PC-3 (cell line): ENCODE data around the gene SPAG6. TPM values are rescaled to one million over a fixed set of nuclear protein-coding genes. Genes with fewer than 3 reads are reported as not detected.

Experiments used
- ATAC-seq: fragments of 200-7000 bp; cut with Tn5 transposase; 2 replicates; pipeline ENCODE4 v1.9.1; 2020; ENCODE audit warnings: mild to moderate bottlenecking, moderate library complexity
- BruUV-seq: library from RNA; stranded (reverse); fragments of 400-500 nt; replicated peaks from 2 replicates; lab custom pipeline; 2021; lab: Mats Ljungman, UMichigan
- CTCF ChIA-PET: fragments of 300-600 bp; sonication (Branson Sonifier 250); formaldehyde crosslinking; loops from one replicate; lab custom pipeline; 2022; ENCODE audit warnings: antibody characterized with exemption; lab: Charles Lee
- POLR2A ChIA-PET: fragments of 300-600 bp; sonication (Branson Sonifier 250); formaldehyde crosslinking; loops from one replicate; lab custom pipeline; 2022; ENCODE audit warnings: antibody characterized with exemption; ENCODE audit not compliant: unreplicated experiment; lab: Charles Lee
- DNase-seq: peaks from one replicate; pipeline ENCODE4 v3.0.0-alpha.2; 2015
- H2AFZ ChIP-seq: fragments of 300-600 bp; sonication (generic); 2 replicates; pipeline ENCODE4 v1.6.0; 2016; ENCODE audit warnings: antibody characterized with exemption, low read length
- H3F3A ChIP-seq: fragments of 300-600 bp; sonication (generic); one replicate; pipeline ENCODE4 v1.6.0; 2017; ENCODE audit warnings: antibody characterized with exemption, low read length, control low read depth, mild to moderate bottlenecking; ENCODE audit not compliant: unreplicated experiment
- H3K27ac ChIP-seq: fragments of 300-600 bp; sonication (generic); 2 replicates; pipeline ENCODE4 v1.5.1; 2016; ENCODE audit warnings: mild to moderate bottlenecking, low read length
- H3K27me3 ChIP-seq: fragments of 300-600 bp; sonication (generic); 2 replicates; pipeline ENCODE4 v1.6.1; 2016; ENCODE audit warnings: low read length, mixed read lengths
- H3K36me3 ChIP-seq: fragments of 300-600 bp; sonication (generic); 2 replicates; pipeline ENCODE4 v1.6.1; 2016; ENCODE audit warnings: low read depth, mixed run types, low read length, mixed read lengths
- H3K4me1 ChIP-seq: fragments of 300-600 bp; sonication (generic); 2 replicates; pipeline ENCODE4 v1.5.1; 2016; ENCODE audit warnings: low read length; ENCODE audit not compliant: insufficient read depth
- H3K4me2 ChIP-seq: fragments of 300-600 bp; sonication (generic); 2 replicates; pipeline ENCODE4 v1.6.0; 2016; ENCODE audit warnings: low read length
- H3K4me3 ChIP-seq: fragments of 300-600 bp; sonication (generic); 2 replicates; pipeline ENCODE4 v1.5.1; 2016; ENCODE audit warnings: mild to moderate bottlenecking, low read length, mixed read lengths
- H3K79me2 ChIP-seq: fragments of 300-600 bp; sonication (generic); 2 replicates; pipeline ENCODE4 v1.6.1; 2017; ENCODE audit warnings: low read length, mixed read lengths
- H3K9ac ChIP-seq: fragments of 300-600 bp; sonication (generic); 2 replicates; pipeline ENCODE4 v1.6.0; 2016; ENCODE audit warnings: mild to moderate bottlenecking, low read length
- H3K9me2 ChIP-seq: fragments of 300-600 bp; sonication (generic); replicated peaks from 2 replicates; pipeline ENCODE4 v1.6.1; 2016; ENCODE audit warnings: mixed run types, low read length, mixed read lengths
- H3K9me3 ChIP-seq: fragments of 300-600 bp; sonication (generic); 2 replicates; pipeline ENCODE4 v1.6.1; 2016; ENCODE audit warnings: low read length, mixed read lengths
- H4K20me1 ChIP-seq: fragments of 300-600 bp; sonication (generic); 2 replicates; pipeline ENCODE4 v1.6.1; 2016; ENCODE audit warnings: low read length, mixed read lengths
- EZH2 ChIP-seq: fragments of 300-600 bp; sonication (generic); IDR thresholded peaks from one replicate; pipeline ENCODE4 v1.6.1; 2017; ENCODE audit warnings: antibody characterized with exemption, mild to moderate bottlenecking, low read length; ENCODE audit not compliant: unreplicated experiment
- EZH2phosphoT487 ChIP-seq: fragments of 300-600 bp; sonication (generic); IDR thresholded peaks from 2 replicates; pipeline ENCODE4 v1.6.1; 2018; ENCODE audit warnings: mild to moderate bottlenecking, antibody characterized with exemption, low read length, borderline replicate concordance
- intact Hi-C: fragments of 100-400 bp; cut with micrococcal nuclease; formaldehyde crosslinking; loops from 2 replicates; pipeline ENCODE4 v1.9.0; 2023
- total RNA-seq: library from RNA; depleted of rRNA; stranded (reverse); fragments of >200 nt; gene quantifications from 2 replicates; pipeline ENCODE4 v1.2.3, GENCODE V29; 2014
- TF ChIP-seq, protein P1 (sequence below): fragments of 300-600 bp; sonication (generic); conservative IDR thresholded peaks from 2 replicates; pipeline ENCODE4 v1.5.1; 2017; ENCODE audit warnings: antibody characterized with exemption, low read depth, mild to moderate bottlenecking, low read length

Gene SPAG6
- total RNA-seq, 1 experiment from 2014 or later: 0.04 TPM

DNA sequence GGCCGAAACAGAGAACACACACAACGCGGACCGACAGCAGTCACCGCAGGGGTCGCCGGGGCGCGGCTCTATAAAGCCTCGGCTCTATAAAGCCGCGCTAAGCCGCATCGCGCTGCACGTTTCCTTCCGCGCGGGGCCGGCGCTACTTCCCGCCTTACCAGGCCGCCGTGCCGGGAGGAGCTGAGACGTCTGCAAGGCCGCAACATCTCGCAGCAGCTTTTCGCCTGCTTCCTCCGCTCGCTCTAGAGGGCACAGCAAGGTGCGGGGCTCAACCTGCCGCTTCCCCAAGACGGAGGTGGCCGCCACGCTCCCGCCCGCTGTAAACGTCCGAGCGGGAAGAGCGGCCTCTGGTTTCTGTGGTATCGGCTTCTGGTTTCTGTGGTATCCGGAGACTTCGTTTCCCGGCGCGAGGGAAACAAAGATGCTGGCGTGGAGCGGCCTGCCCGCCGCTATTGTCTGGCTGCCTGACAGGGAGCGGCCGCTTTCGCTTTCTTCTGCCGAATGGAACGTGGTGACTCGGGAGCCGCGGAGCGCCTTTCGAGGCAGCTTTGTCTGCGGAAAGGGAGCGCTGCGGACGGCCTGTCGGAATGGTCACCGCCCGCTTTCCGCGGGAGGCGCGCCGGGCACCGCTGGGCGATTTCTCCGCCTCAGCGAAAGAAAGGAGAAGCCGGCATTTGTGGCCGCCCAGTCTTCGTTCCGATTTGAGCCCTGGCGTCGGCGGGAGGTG lies 91.8 kb downstream of the SPAG6 start:
- Histone ChIP-seq H3K36me3 (no peaks in the 10 kb centered on the region), H3K4me2 (peak overlapping the region; percentile 98), H3K9me3 (no peaks in the 10 kb centered on the region), H3K79me2 (peaks cover 41% of the 10 kb centered on the region), H3K9ac (peak overlapping the region; percentile 100), H3K9me2 (no peaks in the 10 kb centered on the region), H3K4me1 (peaks cover 50% of the 10 kb centered on the region), H3K27me3 (no peaks in the 10 kb centered on the region), H3K4me3 (peak overlapping the region; percentile 93), H3K27ac (peak overlapping the region; percentile 95), H3F3A (peaks cover 12% of the 10 kb centered on the region), H4K20me1 (no peaks in the 10 kb centered on the region), H2AFZ (peak overlapping the region; percentile 71)
- TSS peak; percentile 80 for BruUV-seq
- intact Hi-C loops: loop anchor here (1.0 to 5.0 kb wide), 4 partner anchors 9 to 275 kb away; partner anchors contain the start of gene PIP4K2A
- ATAC-seq: peak; percentile 64
- TF ChIP-seq EZH2phosphoT487: no peak
- TF ChIP-seq, protein P1, sequence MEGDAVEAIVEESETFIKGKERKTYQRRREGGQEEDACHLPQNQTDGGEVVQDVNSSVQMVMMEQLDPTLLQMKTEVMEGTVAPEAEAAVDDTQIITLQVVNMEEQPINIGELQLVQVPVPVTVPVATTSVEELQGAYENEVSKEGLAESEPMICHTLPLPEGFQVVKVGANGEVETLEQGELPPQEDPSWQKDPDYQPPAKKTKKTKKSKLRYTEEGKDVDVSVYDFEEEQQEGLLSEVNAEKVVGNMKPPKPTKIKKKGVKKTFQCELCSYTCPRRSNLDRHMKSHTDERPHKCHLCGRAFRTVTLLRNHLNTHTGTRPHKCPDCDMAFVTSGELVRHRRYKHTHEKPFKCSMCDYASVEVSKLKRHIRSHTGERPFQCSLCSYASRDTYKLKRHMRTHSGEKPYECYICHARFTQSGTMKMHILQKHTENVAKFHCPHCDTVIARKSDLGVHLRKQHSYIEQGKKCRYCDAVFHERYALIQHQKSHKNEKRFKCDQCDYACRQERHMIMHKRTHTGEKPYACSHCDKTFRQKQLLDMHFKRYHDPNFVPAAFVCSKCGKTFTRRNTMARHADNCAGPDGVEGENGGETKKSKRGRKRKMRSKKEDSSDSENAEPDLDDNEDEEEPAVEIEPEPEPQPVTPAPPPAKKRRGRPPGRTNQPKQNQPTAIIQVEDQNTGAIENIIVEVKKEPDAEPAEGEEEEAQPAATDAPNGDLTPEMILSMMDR: 0 out of 2 replicates have a peak, but pooled peaks have one; percentile 10
- CTCF ChIA-PET: interaction anchor here (0.7 kb wide), 1 partner anchor 532 kb away, joined by 3 read pairs; no protein-coding TSS in a partner anchor
- DNase-seq: peak; percentile 80
- POLR2A ChIA-PET: interaction anchor here (0.6 to 0.9 kb wide), 3 partner anchors 97 to 275 kb away, joined by 3 to 9 read pairs (median 8); no protein-coding TSS in a partner anchor

DNA sequence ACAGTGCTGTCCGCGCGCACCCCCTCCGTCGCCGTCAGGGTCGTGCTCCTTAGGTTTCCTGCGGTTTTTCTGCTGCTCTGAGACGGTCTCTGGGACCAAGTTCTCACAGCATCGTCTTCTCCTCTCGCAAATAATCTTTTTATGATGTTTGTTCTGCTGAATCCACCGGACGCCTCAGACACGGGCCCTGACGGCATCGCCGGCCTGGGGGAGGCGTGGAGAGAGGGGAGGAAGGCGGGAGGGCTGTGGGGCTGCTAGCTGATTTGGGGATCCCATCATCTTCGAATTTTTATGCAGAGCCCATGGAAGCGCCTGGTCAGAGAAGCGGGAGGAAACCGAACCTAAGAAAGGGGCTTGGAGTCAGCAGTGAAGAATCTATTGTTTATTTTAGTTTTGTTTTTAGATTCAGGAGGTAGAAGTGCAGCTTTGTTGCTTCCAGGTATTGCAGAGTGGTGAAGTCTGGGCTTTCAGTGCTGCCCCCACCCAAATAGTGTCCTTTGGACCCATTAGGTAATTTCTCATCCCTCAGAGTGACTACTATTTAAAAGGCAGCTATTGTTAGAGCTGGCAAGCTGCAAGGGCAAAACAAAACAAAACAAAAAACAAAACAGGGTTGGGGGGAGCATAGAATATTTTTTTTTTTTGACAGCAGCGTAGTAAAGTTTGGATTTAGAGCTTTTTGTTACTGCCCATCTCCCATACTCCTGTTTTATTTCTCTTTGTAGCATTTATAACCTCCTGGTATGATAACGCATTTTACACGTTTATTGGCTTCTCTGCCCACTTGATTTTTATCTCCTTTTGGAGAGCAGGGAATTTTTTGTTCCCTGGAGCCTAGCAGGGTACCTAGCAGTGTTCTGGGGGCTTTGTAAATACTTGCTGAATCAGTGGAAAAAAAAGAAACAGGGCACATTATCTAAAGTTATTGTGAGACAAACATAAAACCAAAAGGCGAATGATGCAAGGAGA lies 92.6 kb downstream of the SPAG6 start:
- Histone ChIP-seq H3F3A (peaks cover 12% of the 10 kb centered on the region), H4K20me1 (no peaks in the 10 kb centered on the region), H2AFZ (peak overlapping the region; percentile 71), H3K4me3 (peak overlapping the region; percentile 93), H3K4me1 (peaks cover 49% of the 10 kb centered on the region), H3K36me3 (no peaks in the 10 kb centered on the region), H3K27me3 (no peaks in the 10 kb centered on the region), H3K79me2 (peaks cover 41% of the 10 kb centered on the region), H3K9me3 (no peaks in the 10 kb centered on the region), H3K27ac (peak overlapping the region; percentile 95), H3K4me2 (peak overlapping the region; percentile 98), H3K9me2 (no peaks in the 10 kb centered on the region), H3K9ac (peak overlapping the region; percentile 100)
- POLR2A ChIA-PET: interaction anchor here (0.9 kb wide), 1 partner anchor 11 kb away, joined by 4 read pairs; no protein-coding TSS in a partner anchor
- CTCF ChIA-PET: no interaction called here
- no peak for TF ChIP-seq EZH2
- TF ChIP-seq, protein P1: no peak
- no peak for TF ChIP-seq EZH2phosphoT487
- peak; percentile 49 for DNase-seq
- intact Hi-C loops: loop anchor here (1.0 to 5.0 kb wide), 4 partner anchors 10 to 274 kb away; partner anchors contain the start of gene PIP4K2A
- ATAC-seq: peak; percentile 61
- TSS peak; percentile 65 for BruUV-seq
